ENCODE measurements around the gene ROPN1B.
"Not testable (repeated sequence)": the region's sequence is repeated elsewhere in the genome, so short reads cannot be mapped to it uniquely, and the experiment has no call there.

Gene ROPN1B

DNA sequence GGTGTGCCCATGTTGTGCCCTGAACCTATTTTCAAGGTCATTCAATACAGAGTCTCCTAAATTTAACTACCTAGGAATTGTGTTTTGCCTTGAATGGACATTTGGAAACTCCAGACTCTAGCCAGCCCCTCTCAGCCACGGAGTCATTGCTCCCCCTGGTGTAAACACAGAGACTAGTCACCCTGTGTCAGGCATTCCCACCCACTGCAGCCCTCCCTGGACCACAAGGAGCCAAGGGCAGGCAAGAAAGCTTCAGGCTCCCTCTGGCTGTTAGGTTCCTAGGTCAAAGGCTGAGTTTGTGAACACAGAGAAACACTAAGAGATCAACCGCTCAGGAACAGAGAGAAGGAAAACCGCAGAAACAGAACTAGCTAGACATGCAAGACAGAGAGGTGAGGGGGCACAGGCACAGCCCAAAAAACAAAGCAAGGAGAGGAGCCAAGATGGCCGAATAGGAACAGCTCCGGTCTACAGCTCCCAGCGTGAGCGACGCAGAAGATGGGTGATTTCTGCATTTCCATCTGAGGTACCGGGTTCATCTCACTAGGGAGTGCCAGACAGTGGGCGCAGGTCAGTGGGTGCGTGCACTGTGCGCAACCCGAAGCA, 32.7 kb upstream of the ROPN1B start:
- not testable (repeated sequence) for H3K9me3 Mint-ChIP-seq; H3K4me3 Mint-ChIP-seq; H3K27ac Mint-ChIP-seq; DNase-seq (ENCODE audit: low spot score in 2 of 2); H3K4me1 Mint-ChIP-seq; H3K36me3 Mint-ChIP-seq; ATAC-seq (ENCODE audit: low read depth); H3K27me3 Mint-ChIP-seq

DNA sequence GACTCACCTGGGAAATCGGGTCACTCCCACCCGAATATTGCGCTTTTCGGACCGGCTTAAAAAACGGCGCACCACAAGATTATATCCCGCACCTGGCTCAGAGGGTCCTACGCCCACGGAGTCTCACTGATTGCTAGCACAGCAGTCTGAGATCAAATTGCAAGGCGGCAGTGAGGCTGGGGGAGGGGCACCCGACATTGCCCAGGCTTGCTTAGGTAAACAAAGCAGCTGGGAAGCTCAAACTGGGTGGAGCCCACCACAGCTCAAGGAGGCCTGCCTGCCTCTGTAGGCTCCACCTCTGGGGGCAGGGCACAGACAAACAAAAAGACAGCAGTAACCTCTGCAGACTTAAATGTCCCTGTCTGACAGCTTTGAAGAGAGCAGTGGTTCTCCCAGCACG, 32.1 kb upstream of the ROPN1B start:
- not testable (repeated sequence) for H3K9me3 Mint-ChIP-seq; ATAC-seq (ENCODE audit: low read depth); DNase-seq (ENCODE audit: low spot score in 2 of 2); H3K4me1 Mint-ChIP-seq; H3K27ac Mint-ChIP-seq; H3K4me3 Mint-ChIP-seq; H3K27me3 Mint-ChIP-seq; H3K36me3 Mint-ChIP-seq

DNA sequence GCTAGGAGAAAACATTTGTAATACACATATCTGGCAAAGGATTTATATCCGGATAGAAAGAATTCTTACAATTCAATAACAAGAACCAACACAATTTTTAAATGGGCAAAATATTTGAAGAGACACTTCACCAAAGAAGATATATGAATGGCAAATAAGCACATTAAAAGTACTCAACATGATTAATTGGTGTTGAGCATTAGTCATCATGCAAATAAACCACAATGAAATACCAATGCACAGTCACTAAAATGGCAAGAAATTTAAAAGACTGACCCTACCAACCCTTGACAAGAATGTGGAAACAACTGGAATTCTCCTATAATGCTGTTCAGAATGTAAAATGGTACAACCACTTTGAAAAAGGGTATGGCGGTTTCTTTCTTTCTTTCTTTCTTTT, 21.2 kb upstream of the ROPN1B start:
- not testable (repeated sequence) for ATAC-seq (ENCODE audit: low read depth); H3K36me3 Mint-ChIP-seq; H3K4me3 Mint-ChIP-seq; DNase-seq (ENCODE audit: low spot score in 2 of 2); H3K9me3 Mint-ChIP-seq; H3K4me1 Mint-ChIP-seq; H3K27ac Mint-ChIP-seq
- peaks cover 15% of the 10 kb centered on the region for H3K27me3 Mint-ChIP-seq

DNA sequence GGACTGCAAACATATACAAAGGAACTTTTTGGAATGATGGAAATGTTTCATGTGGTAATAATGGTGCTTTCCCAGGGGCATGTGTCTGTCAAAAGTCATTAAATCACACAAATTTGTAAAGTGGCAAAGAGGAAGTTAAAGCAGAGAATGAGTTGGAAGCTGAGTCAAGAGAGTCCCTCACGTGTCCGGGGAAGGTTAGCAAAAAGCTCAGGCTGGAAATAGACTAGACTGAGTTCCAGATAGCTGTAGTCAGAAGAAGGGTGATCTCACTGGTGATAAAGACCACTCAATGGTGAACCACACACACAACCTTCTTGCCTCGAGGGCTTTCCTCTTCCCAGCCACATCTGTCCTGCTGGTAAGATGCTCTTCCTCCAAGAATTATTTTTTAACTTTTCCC, 20.1 kb upstream of the ROPN1B start:
- not testable (repeated sequence) for H3K4me3 Mint-ChIP-seq; DNase-seq (ENCODE audit: low spot score in 2 of 2); H3K27ac Mint-ChIP-seq; H3K36me3 Mint-ChIP-seq; H3K9me3 Mint-ChIP-seq; H3K4me1 Mint-ChIP-seq
- H3K27me3 Mint-ChIP-seq, result peaks cover 15% of the 10 kb centered on the region
- peak; percentile 39 for ATAC-seq (ENCODE audit: low read depth)

DNA sequence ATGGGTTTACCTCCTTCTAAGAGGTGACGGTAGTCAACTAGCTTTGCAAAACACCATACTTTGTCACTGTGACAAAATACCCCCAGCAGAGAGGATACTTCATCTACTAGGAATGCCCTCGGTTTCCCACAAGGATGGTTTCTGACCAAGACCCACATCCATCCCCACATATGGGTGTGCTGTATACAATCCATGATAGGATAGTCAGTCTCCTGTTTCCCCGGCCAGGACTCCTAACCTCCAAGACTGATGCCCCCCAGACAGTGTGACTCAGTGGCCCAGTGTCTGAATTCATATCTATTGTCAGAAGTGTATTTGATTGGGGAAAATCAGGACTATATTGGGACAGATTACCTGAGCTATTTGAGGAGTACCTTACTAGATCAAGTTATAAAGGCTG, 17.8 kb upstream of the ROPN1B start:
- not testable (repeated sequence) for H3K4me3 Mint-ChIP-seq

DNA sequence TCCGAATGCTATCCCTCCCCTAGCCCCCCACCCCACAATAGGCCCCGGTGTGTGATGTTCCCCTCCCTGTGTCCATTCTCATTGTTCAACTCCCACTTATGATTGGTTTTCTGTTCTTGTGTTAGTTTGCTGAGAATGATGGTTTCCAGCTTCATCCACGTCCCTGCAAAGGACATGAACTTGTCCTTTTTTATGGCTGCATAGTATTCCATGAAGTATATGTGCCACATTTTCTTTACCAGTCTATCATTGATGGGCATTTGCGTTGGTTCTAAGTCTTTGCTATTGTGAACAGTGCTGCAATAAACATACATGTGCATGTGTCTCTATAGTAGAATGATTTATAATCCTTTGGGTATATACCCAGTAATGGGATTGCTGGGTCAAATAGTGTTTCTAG, 12.0 kb upstream of the ROPN1B start:
- not testable (repeated sequence) for H3K4me1 Mint-ChIP-seq; H3K27ac Mint-ChIP-seq; H3K36me3 Mint-ChIP-seq; DNase-seq (ENCODE audit: low spot score in 2 of 2); H3K9me3 Mint-ChIP-seq; H3K4me3 Mint-ChIP-seq; ATAC-seq (ENCODE audit: low read depth)
- H3K27me3 Mint-ChIP-seq, result peaks cover 17% of the 10 kb centered on the region

More for the DNA sequence above, 17.8 kb upstream of the ROPN1B start:
- H3K4me1 Mint-ChIP-seq; ATAC-seq (ENCODE audit: low read depth); H3K36me3 Mint-ChIP-seq; H3K9me3 Mint-ChIP-seq; H3K27ac Mint-ChIP-seq; DNase-seq (ENCODE audit: low spot score in 2 of 2): not testable (repeated sequence)
- peaks cover 13% of the 10 kb centered on the region for H3K27me3 Mint-ChIP-seq

DNA sequence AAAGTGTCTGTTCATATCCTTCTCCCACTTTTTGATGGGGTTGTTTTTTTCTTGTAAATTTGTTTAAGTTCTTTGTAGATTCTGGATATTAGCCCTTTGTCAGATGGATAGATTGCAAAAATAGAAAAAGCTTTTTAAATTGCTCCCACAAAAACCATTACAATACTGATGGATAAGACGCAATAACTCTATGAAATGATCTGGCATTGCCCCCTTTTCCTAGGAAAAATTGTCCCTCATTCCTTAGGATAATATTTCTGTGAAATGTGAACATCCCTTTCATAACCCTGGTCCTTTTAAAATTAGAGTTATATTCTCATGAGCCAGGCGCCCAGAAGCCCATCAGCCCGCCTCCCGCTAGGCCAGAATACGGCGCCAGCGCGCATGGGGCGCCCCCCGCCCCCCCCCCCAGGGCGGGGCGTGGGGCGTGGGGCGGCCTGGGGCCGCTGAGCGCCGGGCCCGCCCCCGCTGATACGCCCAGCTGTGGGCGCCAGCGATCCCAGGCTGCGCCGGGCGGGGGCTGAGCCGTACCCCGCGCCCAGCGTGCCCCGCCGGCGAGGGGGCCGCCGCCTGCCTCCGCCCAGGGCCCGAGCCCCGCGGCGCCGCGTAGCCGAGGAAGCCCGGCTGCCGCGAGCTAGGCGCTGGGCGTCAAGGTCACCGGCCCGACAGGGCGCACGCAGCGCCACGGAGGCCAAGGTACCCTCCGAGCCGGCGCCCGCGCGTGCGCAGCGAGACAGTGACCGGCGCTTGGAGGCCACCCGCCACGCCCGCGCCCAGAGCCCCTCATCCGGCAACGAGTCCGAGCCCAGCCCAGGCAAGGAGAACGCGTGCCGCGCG, 11.1 kb upstream of the ROPN1B start:
- Mint-ChIP-seq H3K27me3 (peaks cover 15% of the 10 kb centered on the region), H3K36me3 (no peaks in the 10 kb centered on the region), H3K4me1 (no peaks in the 10 kb centered on the region), H3K9me3 (no peaks in the 10 kb centered on the region), H3K27ac (no peak overlapping the region), H3K4me3 (no peak overlapping the region)
- no peak for ATAC-seq (ENCODE audit: low read depth)
- DNase-seq (ENCODE audit: low spot score in 2 of 2), result no peak

DNA sequence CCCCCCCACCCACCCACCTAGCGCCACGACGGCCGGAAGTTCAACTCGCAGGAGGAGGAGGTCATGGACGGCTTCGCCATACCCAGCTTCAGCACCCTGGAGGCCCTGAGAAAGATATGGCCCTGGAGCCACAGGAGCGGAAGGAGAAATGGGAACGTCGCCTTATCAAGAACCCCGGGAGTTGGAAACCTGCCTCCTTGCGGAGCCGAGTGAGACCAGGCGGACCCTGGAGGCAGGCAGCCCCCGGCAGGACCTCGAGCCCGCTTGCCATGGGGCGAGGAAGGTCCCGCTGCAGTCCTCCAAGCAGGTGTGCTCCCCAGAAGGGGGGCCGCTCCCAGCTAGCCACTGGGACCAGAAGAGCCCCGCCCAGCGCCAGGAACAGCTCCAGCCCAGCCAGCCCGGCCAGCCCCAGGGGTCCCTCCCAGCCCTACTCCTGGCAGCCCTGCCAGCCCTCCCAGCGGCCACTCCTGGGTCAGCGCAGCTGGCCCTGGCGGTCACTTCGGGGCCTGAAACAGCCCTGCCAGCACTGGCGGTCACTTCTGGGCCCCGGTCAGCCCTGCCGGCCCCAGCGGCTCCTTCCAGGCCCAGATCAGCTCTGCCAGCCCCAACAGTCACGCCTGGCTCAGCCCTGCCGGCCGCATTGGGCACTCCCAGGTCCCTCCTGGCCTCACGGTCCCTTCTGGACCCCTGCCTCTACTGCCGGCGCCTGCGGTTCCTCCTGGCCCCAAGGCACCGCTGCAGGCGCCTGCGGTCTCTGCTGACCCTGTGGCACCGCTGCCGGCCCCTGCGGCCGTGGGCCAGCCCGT, 10.3 kb upstream of the ROPN1B start:
- Mint-ChIP-seq H3K36me3 (no peaks in the 10 kb centered on the region), H3K27me3 (peaks cover 15% of the 10 kb centered on the region), H3K4me3 (no peak overlapping the region), H3K4me1 (no peaks in the 10 kb centered on the region), H3K9me3 (no peaks in the 10 kb centered on the region), H3K27ac (no peak overlapping the region)
- DNase-seq (ENCODE audit: low spot score in 2 of 2), result no peak
- ATAC-seq (ENCODE audit: low read depth), result no peak

DNA sequence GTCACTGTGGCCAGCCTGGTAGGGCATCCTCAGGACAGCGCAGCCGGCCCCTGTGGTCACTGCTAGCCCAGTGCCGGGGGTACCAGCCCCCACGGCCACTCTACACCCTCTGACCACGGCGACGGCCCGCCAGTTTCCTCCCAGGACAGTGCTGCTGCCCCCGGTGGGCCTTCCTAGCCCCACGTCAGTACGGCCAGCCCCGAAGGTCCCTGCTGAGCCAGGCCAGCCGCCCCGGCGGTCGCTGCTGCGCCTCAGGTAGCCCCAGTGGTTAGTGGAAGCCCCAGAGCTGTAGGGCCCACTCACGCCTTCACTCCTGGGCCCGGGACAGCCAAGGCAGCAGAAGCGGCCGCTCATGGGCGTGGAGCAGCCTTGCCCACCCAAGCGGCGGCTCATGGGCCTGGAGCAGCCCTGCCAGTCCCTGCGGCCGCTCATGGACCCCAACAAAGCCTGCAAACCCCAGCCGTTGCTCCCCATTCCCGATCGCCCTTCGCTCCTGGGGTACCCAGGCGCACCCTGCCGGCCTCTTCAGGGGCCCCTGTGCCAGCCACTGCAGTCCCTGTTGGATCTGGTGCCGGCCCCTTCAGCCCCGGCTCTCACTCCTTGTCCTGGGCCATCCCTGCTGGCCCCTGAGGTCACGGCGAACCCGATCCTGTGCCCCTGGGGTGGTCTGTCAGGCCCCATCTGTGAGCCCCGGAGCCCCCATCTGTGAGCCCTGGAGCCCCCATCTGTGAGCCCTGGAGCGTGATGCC, 9.5 kb upstream of the ROPN1B start:
- Mint-ChIP-seq H3K27ac (no peak overlapping the region), H3K36me3 (no peaks in the 10 kb centered on the region), H3K4me3 (no peak overlapping the region), H3K27me3 (peaks cover 15% of the 10 kb centered on the region), H3K9me3 (no peaks in the 10 kb centered on the region), H3K4me1 (no peaks in the 10 kb centered on the region)
- ATAC-seq (ENCODE audit: low read depth) (no peak), DNase-seq (ENCODE audit: low spot score in 2 of 2) (no peak)

DNA sequence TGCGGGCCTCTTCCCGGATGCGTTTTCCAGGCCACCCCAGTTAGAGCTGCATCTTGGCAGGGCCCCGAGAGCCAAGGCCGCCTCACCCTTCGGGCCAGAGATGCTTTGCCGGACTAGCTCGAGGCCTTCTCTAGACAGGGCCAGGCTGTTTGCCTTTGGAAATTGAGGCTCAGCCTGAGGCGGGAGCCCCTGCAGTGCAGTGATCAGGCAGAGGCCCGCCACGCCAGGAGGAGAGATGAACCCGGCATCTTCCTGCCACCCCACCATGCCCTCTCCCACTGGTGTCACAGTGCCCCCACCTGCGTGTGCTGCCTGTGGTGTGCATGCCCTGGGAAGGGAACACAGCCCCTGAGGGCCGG, 8.9 kb upstream of the ROPN1B start:
- Mint-ChIP-seq H3K27ac (no peak overlapping the region), H3K4me1 (no peaks in the 10 kb centered on the region), H3K27me3 (peaks cover 15% of the 10 kb centered on the region), H3K4me3 (no peak overlapping the region), H3K9me3 (no peaks in the 10 kb centered on the region), H3K36me3 (no peaks in the 10 kb centered on the region)
- ATAC-seq (ENCODE audit: low read depth) (no peak), DNase-seq (ENCODE audit: low spot score in 2 of 2) (no peak)

DNA sequence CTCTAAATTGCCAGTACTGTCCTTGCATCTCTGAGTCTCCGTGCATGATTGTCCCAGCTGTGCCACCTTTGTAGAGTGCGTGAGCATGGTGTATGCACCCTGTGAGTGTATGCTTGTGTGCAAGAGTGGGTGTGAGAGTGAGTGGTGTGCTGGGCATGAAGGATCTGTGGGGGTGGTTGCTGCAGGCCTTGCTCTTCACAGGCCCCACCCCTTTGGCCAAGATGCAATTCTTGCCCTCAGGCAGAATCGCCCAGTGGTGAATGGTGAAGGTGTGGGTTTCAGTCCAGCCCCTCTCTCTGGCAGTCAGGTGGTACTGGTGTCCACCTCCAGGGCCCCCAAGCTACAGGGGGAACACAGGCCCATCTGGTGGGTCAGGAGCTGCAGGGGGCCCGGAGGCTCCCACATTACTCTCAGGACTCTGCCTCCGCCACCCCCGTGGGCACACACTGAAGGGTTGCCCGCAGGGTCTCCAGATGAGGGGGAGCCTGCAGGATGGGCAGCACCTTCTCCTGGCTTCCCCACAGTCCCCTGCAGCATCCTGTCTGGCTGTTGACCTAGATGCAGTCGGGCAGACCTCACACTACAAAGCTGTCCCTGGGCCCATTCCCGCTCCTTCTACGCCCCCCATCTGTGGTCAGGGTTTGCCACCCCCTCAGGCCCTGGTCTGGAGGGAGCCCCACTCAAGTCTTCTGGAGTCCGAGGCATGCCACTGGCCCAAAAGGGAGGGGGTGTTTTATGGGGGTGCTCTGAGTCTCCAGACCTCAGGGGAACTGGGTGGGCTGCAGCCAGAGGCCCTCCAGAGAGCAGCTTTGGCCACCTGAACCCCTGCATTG, 8.3 kb upstream of the ROPN1B start:
- H3K36me3 Mint-ChIP-seq, result no peaks in the 10 kb centered on the region
- DNase-seq (ENCODE audit: low spot score in 2 of 2), result no peak

DNA sequence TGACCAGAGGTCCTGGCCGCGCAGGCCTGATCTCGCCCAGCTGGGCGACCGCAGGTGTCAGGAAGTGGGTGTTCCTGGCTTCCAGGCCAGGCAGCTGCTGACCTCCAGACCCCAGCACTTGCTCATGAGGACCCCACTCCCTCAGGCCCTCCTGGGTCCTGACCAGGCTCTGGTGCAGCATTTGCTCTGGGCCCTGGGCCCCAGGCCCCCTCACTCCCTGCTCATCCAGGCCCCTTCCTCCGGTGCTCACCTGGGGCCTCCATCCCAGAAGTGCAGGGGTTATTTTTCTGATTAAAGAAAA, 7.7 kb upstream of the ROPN1B start:
- DNase-seq (ENCODE audit: low spot score in 2 of 2) (no peak), ATAC-seq (ENCODE audit: low read depth) (no peak)
- Mint-ChIP-seq H3K27ac (no peak overlapping the region), H3K4me3 (no peak overlapping the region), H3K27me3 (peaks cover 15% of the 10 kb centered on the region), H3K36me3 (no peaks in the 10 kb centered on the region), H3K4me1 (no peaks in the 10 kb centered on the region), H3K9me3 (no peaks in the 10 kb centered on the region)

More for the DNA sequence above, 8.3 kb upstream of the ROPN1B start:
- H3K27me3 Mint-ChIP-seq, result peaks cover 15% of the 10 kb centered on the region
- H3K9me3 Mint-ChIP-seq, result no peaks in the 10 kb centered on the region
- no peak overlapping the region for H3K27ac Mint-ChIP-seq
- H3K4me3 Mint-ChIP-seq, result no peak overlapping the region
- ATAC-seq (ENCODE audit: low read depth), result no peak
- H3K4me1 Mint-ChIP-seq, result no peaks in the 10 kb centered on the region

DNA sequence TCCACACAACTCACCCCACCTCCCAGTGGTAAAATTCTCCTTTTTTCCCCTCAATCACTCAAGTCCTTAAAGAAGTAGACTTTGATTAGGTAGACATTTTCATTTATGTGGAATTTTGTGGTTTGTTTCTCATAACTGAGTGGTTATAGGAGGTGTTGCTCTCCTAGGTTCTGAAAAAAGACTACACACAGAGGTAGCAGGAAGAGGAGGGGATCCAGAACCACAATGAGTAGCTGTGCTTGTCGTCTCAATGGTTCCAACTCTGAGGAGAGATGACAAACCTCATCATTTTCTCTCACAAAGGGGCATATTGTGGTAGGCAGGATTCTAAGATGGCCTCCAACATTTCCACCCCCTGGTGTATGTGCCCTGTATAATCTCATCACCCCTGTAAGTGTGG, 5.1 kb upstream of the ROPN1B start:
- not testable (repeated sequence) for H3K27ac Mint-ChIP-seq; ATAC-seq (ENCODE audit: low read depth); H3K4me3 Mint-ChIP-seq; H3K9me3 Mint-ChIP-seq; H3K36me3 Mint-ChIP-seq; DNase-seq (ENCODE audit: low spot score in 2 of 2); H3K4me1 Mint-ChIP-seq; H3K27me3 Mint-ChIP-seq
